ENCODE data around the gene ALDOA. TPM values are rescaled to one million over a fixed set of nuclear protein-coding genes. Genes with fewer than 3 reads are reported as not detected.

ALDOA gene
- total and polyA plus RNA-seq, 10 of the 15 experiments (the other 5 are each of a cell fraction or from before 2014, with no cell fraction given) = 218 to 2,339 (median 1,095) TPM

DNA sequence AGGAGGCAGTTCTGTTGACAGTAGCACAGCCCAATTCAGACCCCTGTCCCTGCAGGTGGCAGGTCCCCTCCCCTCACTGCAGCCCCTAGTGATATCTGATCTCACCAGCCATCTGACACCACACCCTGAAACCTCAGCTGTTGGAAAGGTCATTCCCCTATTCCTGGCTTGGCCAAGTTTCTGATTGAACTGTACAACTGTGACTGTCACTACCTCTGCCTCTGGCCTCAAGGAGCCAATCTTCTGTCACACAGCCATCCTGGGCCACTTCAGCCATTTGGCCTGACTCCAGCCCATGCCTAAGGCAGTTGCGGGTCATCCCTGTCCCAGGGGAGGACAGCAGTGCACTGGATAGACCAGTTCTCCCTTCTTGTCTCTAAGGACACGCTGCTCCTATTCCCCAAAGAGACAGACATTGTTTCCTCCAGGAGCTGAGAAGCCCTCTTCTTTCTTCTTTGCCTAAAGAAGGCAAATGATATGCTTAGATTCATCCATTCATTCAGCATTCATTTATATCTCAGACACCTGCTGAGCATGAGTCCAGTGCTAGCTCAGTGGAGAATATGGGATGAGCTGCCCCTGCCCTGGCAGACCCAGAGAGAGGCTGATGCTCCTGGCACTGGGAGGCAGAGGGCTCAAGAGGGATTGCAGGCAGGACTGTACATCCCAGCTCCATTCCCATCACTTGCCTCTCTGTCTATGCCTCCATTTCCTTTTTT, 4.6 kb upstream of the ALDOA start:
- no TSS peak for BruUV-seq (replicated peaks)
- Histone ChIP-seq H3K4me1 (ENCODE audit: control insufficient read depth, insufficient read depth, low read length) (peaks cover 8% of the 10 kb centered on the region), H2AFZ (ENCODE audit: control insufficient read depth, low read depth, low read length) (no peak overlapping the region), H3K9ac (ENCODE audit: control insufficient read depth, insufficient read depth, low read length) (no peak overlapping the region), H3K27me3 (replicated peaks in 1 of 2; ENCODE audit: control insufficient read depth in 2 of 2, insufficient read depth in 2 of 2, low read length in 1 of 2) (no peaks in the 10 kb centered on the region), H3K79me2 (ENCODE audit: control insufficient read depth, insufficient read depth, low read length) (peaks cover 26% of the 10 kb centered on the region), H3K4me2 (ENCODE audit: control insufficient read depth, insufficient read depth) (no peak overlapping the region), H3K9me3 (replicated peaks; ENCODE audit: control insufficient read depth, insufficient read depth, low read length) (no peaks in the 10 kb centered on the region), H3K4me3 (no peak overlapping the region), H3K27ac (ENCODE audit: control insufficient read depth, insufficient read depth) (no peak overlapping the region), H4K20me1 (ENCODE audit: control insufficient read depth, insufficient read depth) (no peaks in the 10 kb centered on the region), H3K36me3 (ENCODE audit: control insufficient read depth in 2 of 2, insufficient read depth in 2 of 2, low read length in 1 of 2) (no peaks in the 10 kb centered on the region)
- WGBS (ENCODE audit: insufficient coverage, insufficient replicate concordance, low lambda C conversion rate, missing lambda C conversion rate) = 57% methylated on average over 2 of the region's 2 CpGs
- no peak for ATAC-seq
- RAD21 ChIA-PET (ENCODE audit: unreplicated experiment) = no interaction called here
- in situ Hi-C loops (cut with MboI) = no loop called here
- intact Hi-C loops (cut with micrococcal nuclease; ENCODE audit: unreplicated experiment) = no loop called here
- POLR2A ChIA-PET = interaction anchor here (0.6 to 0.7 kb wide), 4 partner anchors 68 to 1133 kb away, joined by 3 to 8 read pairs (median 4); no protein-coding TSS in a partner anchor
- TF ChIP-seq JUND (IDR thresholded peaks at IDR 0.05; ENCODE audit: low read depth, low read length) = no peak
- no peak for TF ChIP-seq MLLT1 (IDR thresholded peaks at IDR 0.05)
- TF ChIP-seq NFYB (IDR thresholded peaks at IDR 0.05; ENCODE audit: insufficient read depth, low read depth, low read length) = no peak
- no peak for DNase-seq (ENCODE audit: low read depth, low spot score)
- CTCF ChIA-PET = interaction anchor here (0.7 to 8.5 kb wide), 2 partner anchors 28 to 31 kb away, joined by 3 to 77 read pairs; partner anchors contain the start of gene TBX6
- FAIRE-seq = no peak
- SMC1A ChIA-PET (ENCODE audit: uncharacterized antibody, unreplicated experiment) = no interaction called here

Measured in GM12878 (cell line).